ENCODE data around the gene NOP14. TPM values are rescaled to one million over a fixed set of nuclear protein-coding genes. Genes with fewer than 3 reads are reported as not detected.
"Not testable (repeated sequence)": the region's sequence is repeated elsewhere in the genome, so short reads cannot be mapped to it uniquely, and the experiment has no call there.

The NOP14 gene
- polyA plus RNA-seq, 5 donors, result 22.4 to 28.7 (median 27.6) TPM

DNA sequence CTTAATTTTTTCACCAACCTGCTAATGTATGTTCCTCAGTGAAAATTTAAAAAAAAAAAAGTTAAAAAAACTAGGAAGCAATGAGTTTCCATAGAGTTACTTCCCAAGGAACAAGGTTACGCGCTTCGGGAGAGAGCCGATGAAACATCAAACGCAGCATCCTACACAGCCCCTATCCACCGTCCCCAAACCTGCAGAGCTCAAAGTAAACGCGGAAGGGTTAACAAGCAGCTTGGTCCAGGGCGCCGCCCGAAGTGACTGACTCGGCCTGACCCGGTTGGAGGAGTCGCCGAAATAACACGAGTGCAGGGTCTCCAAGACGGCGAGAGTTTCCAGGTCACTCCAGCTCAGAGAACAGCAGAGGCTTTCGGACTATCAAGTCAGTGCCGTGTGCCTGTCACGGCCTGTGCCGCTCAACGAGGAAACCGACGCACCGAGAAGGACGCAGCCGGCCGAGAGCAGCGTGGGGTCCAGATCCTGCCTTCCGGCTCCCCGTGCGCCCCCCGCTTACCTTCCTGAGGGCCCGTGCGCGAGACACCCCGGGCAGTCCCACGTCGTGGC is 512 bp downstream of the NOP14 start:
- no peak for DNase-seq

DNA sequence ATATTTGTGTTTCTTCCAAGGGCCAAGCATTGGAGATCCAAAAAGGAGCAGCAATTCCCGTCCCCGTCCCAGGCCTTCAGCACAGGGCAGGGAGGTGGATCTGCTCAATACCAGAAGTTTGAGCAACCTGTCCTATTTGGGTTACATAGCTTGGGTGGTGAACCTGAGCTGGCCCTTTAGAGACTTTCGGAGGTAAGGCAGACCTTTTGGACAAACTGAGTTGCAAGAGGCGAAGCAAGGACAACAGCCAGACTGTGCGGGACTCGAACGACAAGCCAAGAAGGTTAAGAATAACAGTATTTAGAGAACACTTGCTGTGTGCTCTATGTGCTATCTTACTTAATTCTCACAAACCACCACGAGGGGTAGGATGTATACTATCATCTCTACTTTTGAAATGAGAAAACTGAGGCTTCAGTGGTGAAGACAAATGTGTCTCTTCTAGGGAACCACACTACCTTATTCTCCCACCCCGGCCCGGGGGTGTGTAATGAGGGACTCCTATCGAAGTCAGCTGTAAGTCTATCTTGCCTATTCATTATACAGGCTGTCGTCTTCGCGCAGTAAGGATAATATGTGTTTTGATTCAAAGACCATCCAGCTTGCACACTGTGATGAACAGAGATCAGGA is 1.3 kb downstream of the NOP14 start:
- no peak for DNase-seq

DNA sequence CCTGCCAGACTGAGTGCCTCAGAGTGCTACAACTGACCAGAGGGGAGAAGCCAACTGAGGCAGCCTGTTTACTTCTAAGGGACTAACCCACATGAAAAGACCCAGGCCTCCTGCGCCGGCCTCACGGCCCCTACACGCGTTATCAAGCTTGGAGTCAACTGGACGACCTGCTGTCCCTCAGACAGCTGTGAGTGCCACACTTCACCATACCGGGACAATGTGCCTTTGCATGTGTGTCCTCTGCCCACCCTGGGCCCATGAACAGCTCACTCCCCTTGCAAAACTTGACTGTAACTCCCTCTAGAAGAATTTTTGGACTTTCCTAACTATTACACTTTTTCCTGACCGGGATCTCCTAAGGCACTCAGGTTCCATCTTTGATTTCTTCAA is 1.8 kb downstream of the NOP14 start:
- DNase-seq, result no peak

DNA sequence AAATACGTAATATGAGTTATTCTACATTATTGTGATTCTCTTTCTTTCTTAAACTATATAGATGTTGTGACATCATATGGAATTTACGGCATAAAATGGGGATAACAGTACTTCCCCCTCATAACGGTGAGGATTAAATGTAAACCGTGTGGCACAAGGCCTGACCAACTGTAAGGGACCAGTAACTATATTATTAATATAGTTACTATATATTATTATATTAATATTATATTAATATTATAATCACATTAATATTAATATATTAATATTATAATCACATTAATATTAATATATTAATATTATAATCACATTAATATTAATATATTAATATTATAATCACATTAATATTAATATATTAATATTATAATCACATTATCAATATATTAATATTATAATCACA is 2.8 kb downstream of the NOP14 start:
- not testable (repeated sequence) for DNase-seq

DNA sequence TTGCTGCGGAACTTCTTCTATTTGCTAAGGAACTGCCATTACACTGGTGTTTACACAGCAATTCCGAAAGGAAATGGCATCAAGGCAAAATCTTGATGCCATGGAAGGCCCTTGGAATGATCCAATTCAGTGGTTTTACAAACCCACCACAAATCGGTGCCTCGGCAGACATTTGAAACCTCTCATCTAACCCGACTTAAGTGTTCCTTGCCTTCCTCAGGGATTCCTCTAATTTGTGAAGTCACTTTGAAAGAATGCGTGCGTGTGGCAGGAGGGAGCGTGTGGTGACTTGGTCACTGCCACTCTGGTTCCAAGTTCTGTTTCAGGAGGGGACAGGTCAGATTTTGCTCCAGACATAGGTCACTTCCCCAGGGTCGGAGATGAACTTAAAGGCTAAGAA is 4.8 kb downstream of the NOP14 start:
- DNase-seq, result no peak

- not testable (repeated sequence) for DNase-seq
These were observed 7.8 kb downstream of the NOP14 start for GRCh38 chr4:2955186-2956044.

GRCh38 chr4:2954358-2955185 is 8.6 kb downstream of the NOP14 start:
- no peak for DNase-seq

DNA sequence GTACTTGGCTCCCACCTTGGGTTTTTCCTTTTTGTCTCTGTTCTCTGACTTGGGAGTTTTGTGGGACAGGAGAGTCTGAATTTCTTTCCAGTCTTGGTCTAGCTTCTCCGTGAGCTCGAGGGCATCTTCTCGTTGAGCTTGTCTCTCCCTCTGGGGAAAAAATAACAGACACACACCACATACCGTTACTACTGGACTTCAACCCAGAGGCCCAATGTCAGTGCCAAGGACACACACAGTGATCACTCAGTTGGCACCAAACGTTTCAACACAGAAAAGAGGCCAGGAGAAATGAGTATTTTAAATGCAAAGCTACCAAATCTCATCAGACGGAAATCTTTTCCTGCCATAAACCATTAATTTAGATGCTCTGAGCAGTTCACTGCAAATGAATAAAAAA is 9.7 kb downstream of the NOP14 start:
- no peak for DNase-seq

DNA sequence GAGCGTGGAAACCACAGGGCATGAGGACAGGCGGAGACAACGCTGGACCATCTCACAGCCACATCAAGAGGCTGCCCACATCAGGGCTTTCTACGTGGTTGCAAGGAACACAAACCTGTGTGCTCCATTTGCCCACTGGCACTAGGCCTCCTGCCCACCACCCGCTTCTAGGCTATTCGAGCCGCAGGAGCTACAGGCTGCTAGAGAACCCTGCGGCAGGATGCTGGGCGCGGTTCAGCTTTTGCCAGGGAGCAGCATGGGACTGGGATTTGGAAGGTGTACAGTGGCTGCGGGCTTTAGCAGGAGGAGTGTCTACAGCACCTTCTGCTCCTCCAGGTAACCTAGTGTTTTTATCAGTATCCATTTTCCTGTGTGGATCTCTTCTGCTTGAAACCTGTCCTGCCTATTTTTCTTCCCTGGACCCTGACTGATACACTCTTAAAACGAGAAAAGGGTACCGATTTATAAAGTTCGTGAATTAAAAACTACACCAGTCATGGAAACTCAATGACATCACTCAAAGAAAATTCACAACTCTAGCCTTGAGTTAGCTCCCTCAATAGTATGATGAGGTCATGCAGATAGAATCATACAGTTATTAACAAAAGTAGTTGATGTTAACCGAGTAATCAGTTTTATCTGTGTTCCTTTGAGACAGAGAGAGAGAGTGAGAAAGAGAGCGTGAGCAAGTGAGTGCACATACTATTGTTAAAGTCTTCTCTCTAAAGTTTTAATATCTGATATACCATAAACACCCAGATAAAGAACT is 12.8 kb downstream of the NOP14 start:
- DNase-seq, result no peak

- DNase-seq, result no peak
These were observed 13.5 kb downstream of the NOP14 start for GRCh38 chr4:2949782-2950125.

- no peak for DNase-seq
These were observed 14.1 kb downstream of the NOP14 start for GRCh38 chr4:2948895-2949781.

- no peak for DNase-seq
These were observed 15.3 kb downstream of the NOP14 start for GRCh38 chr4:2947926-2948325.

- no peak for DNase-seq
These were observed 16.2 kb downstream of the NOP14 start for GRCh38 chr4:2946812-2947600.

DNA sequence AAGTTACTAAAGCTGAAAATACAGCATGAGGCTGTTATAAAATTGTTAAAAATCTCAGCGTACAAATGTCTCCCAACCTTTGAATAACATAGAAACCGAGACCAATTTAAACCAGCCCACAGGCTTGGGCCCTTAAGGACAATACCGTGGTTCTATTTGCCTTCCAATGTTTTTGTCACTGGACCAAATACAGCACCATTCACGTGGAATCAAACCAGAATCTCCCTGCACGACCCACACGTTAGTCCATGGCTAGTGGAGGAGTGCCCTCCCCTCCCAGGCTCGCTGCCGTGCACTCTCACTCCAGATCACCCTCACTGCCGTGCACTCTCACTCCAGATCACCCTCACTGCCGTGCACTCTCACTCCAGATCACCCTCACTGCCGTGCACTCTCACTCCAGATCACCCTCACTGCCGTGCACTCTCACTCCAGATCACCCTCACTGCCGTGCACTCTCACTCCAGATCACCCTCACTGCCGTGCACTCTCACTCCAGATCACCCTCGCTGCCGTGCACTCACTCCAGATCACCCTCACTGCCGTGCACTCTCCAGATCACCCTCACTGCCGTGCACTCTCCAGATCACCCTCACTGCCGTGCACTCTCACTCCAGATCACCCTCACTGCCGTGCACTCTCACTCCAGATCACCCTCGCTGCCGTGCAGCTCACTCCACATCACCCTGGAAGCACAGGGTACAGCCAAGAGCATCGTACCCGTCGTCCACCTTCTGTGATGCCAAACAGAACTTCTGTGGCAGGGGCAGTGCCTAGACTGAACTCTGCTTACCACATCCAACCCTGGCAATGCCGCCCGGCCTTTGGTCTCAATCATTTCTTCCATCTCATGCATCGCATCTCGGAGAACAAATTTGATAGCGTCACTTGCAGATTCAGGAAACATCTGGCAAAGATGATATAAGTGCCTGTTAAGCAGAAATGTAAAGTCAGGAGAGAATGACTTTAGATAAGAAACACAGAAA is 17.3 kb downstream of the NOP14 start:
- DNase-seq, result not testable (repeated sequence)

DNA sequence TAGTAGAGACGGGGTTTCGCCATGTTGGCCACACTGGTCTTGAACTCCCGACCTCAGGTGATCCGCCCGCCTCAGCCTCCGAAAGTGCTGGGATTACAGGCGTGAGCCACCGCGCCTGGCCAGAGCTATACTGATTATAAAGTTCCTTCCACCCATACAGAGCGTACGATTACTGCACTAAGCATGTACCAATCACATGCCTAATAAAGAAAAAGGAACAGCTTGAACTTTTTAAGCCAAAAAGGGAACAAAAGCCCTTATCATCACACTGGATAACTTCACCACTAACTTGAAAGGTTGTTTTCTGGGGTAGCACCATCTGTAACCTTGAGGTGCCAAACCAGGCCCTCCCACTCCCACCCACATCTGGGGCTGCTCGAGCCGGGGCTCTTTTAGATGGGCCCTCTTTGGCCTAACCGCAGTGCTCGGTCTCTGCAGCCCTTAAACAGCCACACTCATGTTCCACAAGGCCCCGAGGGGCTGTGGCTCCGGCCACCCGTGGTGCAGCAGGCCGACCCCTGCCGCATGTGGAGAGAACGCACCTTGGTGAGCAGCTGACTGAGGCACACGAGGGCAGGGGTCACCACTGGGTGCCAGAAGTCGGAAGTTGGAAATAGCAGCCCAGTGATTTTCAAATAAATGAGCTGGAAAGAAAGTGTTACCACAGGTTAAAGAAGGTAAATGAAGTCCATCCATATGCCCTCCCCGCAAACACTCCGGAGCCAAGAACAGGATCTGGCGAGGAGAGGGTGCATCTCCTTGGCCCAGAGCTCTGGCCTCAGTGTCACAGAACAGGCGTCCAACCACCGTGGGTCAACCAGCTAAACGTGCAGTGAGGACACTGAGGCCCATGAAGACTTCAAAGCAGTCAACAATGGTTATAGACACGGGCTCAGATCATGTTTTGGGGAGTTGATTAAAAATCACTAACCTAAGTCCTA is 18.4 kb downstream of the NOP14 start:
- DNase-seq, result no peak

DNA sequence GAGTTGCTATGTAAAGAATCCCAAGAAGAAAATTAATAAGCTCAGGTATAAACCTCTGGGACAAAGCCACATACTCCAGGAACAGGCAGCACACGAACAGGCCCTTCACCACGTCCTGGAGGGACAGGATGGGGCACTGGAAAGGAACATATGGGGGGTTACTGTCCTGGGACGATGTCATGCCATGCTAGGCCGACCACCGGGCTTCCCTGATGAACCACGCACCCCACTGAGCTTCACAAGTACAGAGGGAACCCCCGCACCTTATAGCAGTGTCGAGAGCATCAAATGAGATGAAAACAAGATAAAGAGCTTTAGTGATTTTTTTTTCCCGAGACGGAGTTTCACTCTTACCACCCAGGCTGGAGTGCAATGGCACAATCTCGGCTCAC is 19.1 kb downstream of the NOP14 start:
- DNase-seq, result no peak

All from right lung (tissue), 5 donors.